ENCODE data around the gene ZDHHC17. TPM values are rescaled to one million over a fixed set of nuclear protein-coding genes. Genes with fewer than 3 reads are reported as not detected.

ZDHHC17 gene
- total RNA-seq, 1 experiment from 2014 or later = 25.3 TPM

- Histone ChIP-seq H3K27ac (ENCODE audit: low read depth, low read length) (no peak overlapping the region), H3K4me2 (ENCODE audit: low read length) (no peak overlapping the region), H3K36me3 (ENCODE audit: control insufficient read depth in 1 of 2, insufficient read depth in 2 of 2, low read length in 2 of 2) (no peaks in the 10 kb centered on the region), H3K27me3 (ENCODE audit: insufficient read depth, low read length) (no peaks in the 10 kb centered on the region), H3K9me3 (ENCODE audit: control insufficient read depth in 1 of 2, insufficient read depth in 1 of 2, low read depth in 1 of 2, low read length in 2 of 2) (no peaks in the 10 kb centered on the region), H3K4me1 (ENCODE audit: control insufficient read depth in 1 of 2, insufficient read depth in 2 of 2, low read length in 2 of 2) (no peaks in the 10 kb centered on the region), H2AFZ (ENCODE audit: low read depth, low read length, poor library complexity, severe bottlenecking) (no peak overlapping the region), H4K20me1 (ENCODE audit: insufficient read depth) (no peaks in the 10 kb centered on the region), H3K4me3 (replicated peaks in 1 of 2; ENCODE audit: low read depth in 1 of 2, low read length in 2 of 2) (no peak overlapping the region), H3K79me2 (ENCODE audit: insufficient read depth, low read length) (no peaks in the 10 kb centered on the region), H3K9me2 (ENCODE audit: insufficient read depth) (no peaks in the 10 kb centered on the region), H3K9ac (ENCODE audit: low read length) (no peak overlapping the region)
- no TSS peak for BruUV-seq (replicated peaks)
- intact Hi-C loops (cut with micrococcal nuclease) = no loop called here
- POLR2A ChIA-PET = no interaction called here
- no peak for TF ChIP-seq POLR2AphosphoS5 (IDR thresholded peaks at IDR 0.05; ENCODE audit: low read depth, low read length)
- no peak for TF ChIP-seq EZH2 (IDR thresholded peaks at IDR 0.05)
- TF ChIP-seq SP1 (IDR thresholded peaks at IDR 0.05; ENCODE audit: low read depth) = no peak
- no peak for TF ChIP-seq EGR1 (IDR thresholded peaks at IDR 0.05; ENCODE audit: low read depth)
- TF ChIP-seq CEBPB (IDR thresholded peaks at IDR 0.05; ENCODE audit: low read depth) = no peak
- TF ChIP-seq ATF3 (IDR thresholded peaks at IDR 0.05) = no peak
- TF ChIP-seq YY1 (IDR thresholded peaks at IDR 0.05; ENCODE audit: extremely low read depth, insufficient replicate concordance, low read depth, low read length) = no peak
- TF ChIP-seq CTCF (IDR thresholded peaks at IDR 0.05 in 2 of 3, conservative IDR thresholded peaks at IDR 0.05 in 1 of 3; ENCODE audit: borderline replicate concordance in 1 of 3, insufficient read depth in 1 of 3, low read depth in 2 of 3, low read length in 2 of 3) = no peak
- RAD21 ChIA-PET (ENCODE audit: low non-redundant PET in 1 of 2, low total read pairs in 2 of 2, uncharacterized antibody in 2 of 2, unreplicated experiment in 2 of 2) = no interaction called here
- ATAC-seq = no peak
- CTCF ChIA-PET = interaction anchor here (1.3 kb wide), 1 partner anchor 109 kb away, joined by 4 read pairs; no protein-coding TSS in a partner anchor
- DNase-seq (ENCODE audit: low read depth, low spot score) = no peak
These were observed 137.9 kb downstream of the ZDHHC17 start for GRCh38 chr12:76901628-76902380.

Other genes with a start within 250 kb of the ZDHHC17 start
- 115 TPM for gene OSBPL8, start 204.3 kb upstream of the ZDHHC17 start, total RNA-seq (2021; ENCODE audit: unreplicated experiment)
- 36.1 TPM for gene CSRP2, start 114.9 kb downstream of the ZDHHC17 start, total RNA-seq (2021; ENCODE audit: unreplicated experiment)

All from HCT116 (cell line).